ENCODE measurements around the gene KCNQ1.

DNA sequence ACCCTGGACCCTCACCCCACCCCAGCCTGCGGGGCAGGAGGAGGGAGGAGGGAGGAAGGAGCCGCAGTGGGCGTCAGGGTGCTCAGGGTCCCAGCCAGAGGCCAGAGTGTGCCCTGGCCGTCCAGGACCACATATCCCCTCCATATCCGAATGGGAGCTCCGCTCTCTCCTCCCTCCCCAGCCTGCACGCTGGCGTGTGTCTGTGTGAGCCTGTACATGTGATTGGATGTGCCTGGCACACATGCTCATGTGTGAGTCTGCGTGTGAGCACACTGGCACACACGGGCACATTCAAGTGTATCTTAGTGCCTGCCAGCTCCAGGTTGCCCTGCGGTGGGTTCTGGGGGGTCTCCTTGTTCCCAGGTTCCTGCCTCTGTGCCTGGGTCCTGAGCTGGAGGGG lies 36.1 kb upstream of the KCNQ1 start:
- no peak for TF ChIP-seq POLR2A (IDR thresholded peaks at IDR 0.05; ENCODE audit: low read depth, low read length)
- TF ChIP-seq, protein P1, sequence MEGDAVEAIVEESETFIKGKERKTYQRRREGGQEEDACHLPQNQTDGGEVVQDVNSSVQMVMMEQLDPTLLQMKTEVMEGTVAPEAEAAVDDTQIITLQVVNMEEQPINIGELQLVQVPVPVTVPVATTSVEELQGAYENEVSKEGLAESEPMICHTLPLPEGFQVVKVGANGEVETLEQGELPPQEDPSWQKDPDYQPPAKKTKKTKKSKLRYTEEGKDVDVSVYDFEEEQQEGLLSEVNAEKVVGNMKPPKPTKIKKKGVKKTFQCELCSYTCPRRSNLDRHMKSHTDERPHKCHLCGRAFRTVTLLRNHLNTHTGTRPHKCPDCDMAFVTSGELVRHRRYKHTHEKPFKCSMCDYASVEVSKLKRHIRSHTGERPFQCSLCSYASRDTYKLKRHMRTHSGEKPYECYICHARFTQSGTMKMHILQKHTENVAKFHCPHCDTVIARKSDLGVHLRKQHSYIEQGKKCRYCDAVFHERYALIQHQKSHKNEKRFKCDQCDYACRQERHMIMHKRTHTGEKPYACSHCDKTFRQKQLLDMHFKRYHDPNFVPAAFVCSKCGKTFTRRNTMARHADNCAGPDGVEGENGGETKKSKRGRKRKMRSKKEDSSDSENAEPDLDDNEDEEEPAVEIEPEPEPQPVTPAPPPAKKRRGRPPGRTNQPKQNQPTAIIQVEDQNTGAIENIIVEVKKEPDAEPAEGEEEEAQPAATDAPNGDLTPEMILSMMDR (IDR thresholded peaks at IDR 0.05; ENCODE audit: extremely low read depth in 1 of 2, insufficient read depth in 1 of 2, low read depth in 1 of 2, low read length in 2 of 2), result no peak
- no peak for TF ChIP-seq POLR2AphosphoS5 (IDR thresholded peaks at IDR 0.05; ENCODE audit: insufficient read depth, low read depth, low read length)
